HepG2 (cell line): ENCODE results near the gene AIP. TPM values are rescaled to one million over a fixed set of nuclear protein-coding genes. Genes with fewer than 3 reads are reported as not detected.

Experiments
- KLF16 ChIP-seq, 2 experiments: sonication (generic) in 1 of 2; formaldehyde crosslinking in 1 of 2; IDR thresholded peaks; 2 replicates each; pipeline versions ENCODE4 v1.6.1 to v1.8.0; 2016 to 2023; ENCODE audit warnings: missing genetic modification reagents in 2 of 2, missing compliant biosample characterization in 1 of 2
- LCORL ChIP-seq, 2 experiments: fragments of 450-650 bp in 1 of 2; sonication (generic) in 1 of 2; formaldehyde crosslinking in 1 of 2; IDR thresholded peaks; 2 replicates each; pipeline versions ENCODE4 v1.5.0 to v1.6.1; 2017 to 2020; ENCODE audit warnings: antibody characterized with exemption in 1 of 2, missing genetic modification reagents in 1 of 2
- NRL ChIP-seq: sonication (generic); formaldehyde crosslinking; IDR thresholded peaks from 2 replicates; pipeline ENCODE4 v1.5.0; 2020; ENCODE audit warnings: missing genetic modification reagents, mild to moderate bottlenecking, moderate library complexity, borderline replicate concordance
- RAD51 ChIP-seq: fragments of 450-650 bp; IDR thresholded peaks from 2 replicates; pipeline ENCODE4 v1.6.1; 2016; ENCODE audit warnings: borderline replicate concordance
- RXRA ChIP-seq: sonication (generic); formaldehyde crosslinking; IDR thresholded peaks from 2 replicates; pipeline ENCODE4 v1.5.1; 2020; ENCODE audit warnings: missing genetic modification reagents
- SP4 ChIP-seq: sonication (generic); formaldehyde crosslinking; IDR thresholded peaks from 2 replicates; pipeline ENCODE4 v1.8.1; 2023; ENCODE audit warnings: mild to moderate bottlenecking, missing genetic modification reagents
- TARDBP ChIP-seq: sonication (generic); formaldehyde crosslinking; IDR thresholded peaks from 2 replicates; pipeline ENCODE4 v1.8.0; 2022; ENCODE audit warnings: mild to moderate bottlenecking, missing genetic modification reagents
- TIGD3 ChIP-seq: sonication (generic); formaldehyde crosslinking; IDR thresholded peaks from 2 replicates; pipeline ENCODE4 v1.5.1; 2020; ENCODE audit warnings: mild to moderate bottlenecking, missing genetic modification reagents, borderline replicate concordance
- XBP1 ChIP-seq: sonication (generic); formaldehyde crosslinking; IDR thresholded peaks from 2 replicates; pipeline ENCODE4 v1.5.0; 2020; ENCODE audit warnings: missing genetic modification reagents
- ZNF598 ChIP-seq: sonication (generic); formaldehyde crosslinking; IDR thresholded peaks from 2 replicates; pipeline ENCODE4 v1.5.1; 2020; ENCODE audit warnings: mild to moderate bottlenecking, missing genetic modification reagents, borderline replicate concordance
- ZNF605 ChIP-seq: sonication (generic); formaldehyde crosslinking; IDR thresholded peaks from 2 replicates; pipeline ENCODE4 v1.8.0; 2022; ENCODE audit warnings: mild to moderate bottlenecking, missing genetic modification reagents
- ZNF790 ChIP-seq: sonication (generic); formaldehyde crosslinking; IDR thresholded peaks from 2 replicates; pipeline ENCODE4 v1.8.0; 2022; ENCODE audit warnings: missing genetic modification reagents, mild to moderate bottlenecking, borderline replicate concordance
- polyA plus RNA-seq, 8 experiments: library from polyadenylated mRNA; depleted of rRNA in 3 of 8; stranded (reverse) in 7 of 8; unstranded in 1 of 8; fragments of >200 nt; fragmentation: Illumina TruSeq in 4 of 8; extraction: Trizol in 4 of 8; gene quantifications; 2 replicates each; pipeline versions ENCODE4 v1.2.1 to v1.2.3, GENCODE V29; 2011 to 2016; ENCODE audit warnings: low read depth in 4 of 8, missing spikeins in 1 of 8, mixed read lengths in 1 of 8; ENCODE audit not compliant: insufficient read depth in 1 of 8
- total RNA-seq, 5 experiments: library from RNA; depleted of rRNA; stranded (reverse); fragments of >200 nt; fragmentation: Illumina TruSeq; extraction: Trizol; gene quantifications; 2 replicates each; pipeline ENCODE4 v1.2.3, GENCODE V29; 2016; ENCODE audit warnings: low read depth in 1 of 5
- TF ChIP-seq, protein P1 (sequence below): sonication (generic); formaldehyde crosslinking; IDR thresholded peaks from 2 replicates; pipeline ENCODE4 v1.5.1; 2020; ENCODE audit warnings: mild to moderate bottlenecking, missing genetic modification reagents, borderline replicate concordance
- TF ChIP-seq, protein P2 (sequence below): sonication (generic); formaldehyde crosslinking; IDR thresholded peaks from 2 replicates; pipeline ENCODE4 v1.8.0; 2022; ENCODE audit warnings: missing genetic modification reagents, mild to moderate bottlenecking, borderline replicate concordance
- TF ChIP-seq, protein P3 (sequence below): sonication (generic); formaldehyde crosslinking; conservative IDR thresholded peaks from 2 replicates; pipeline ENCODE4 v1.4.0; 2020; ENCODE audit warnings: mild to moderate bottlenecking, missing genetic modification reagents, moderate library complexity

Gene AIP
- total and polyA plus RNA-seq, 2 of the 13 experiments (the other 11 are each of a cell fraction or from before 2014, with no cell fraction given) = 51.8 to 110 TPM

- TF ChIP-seq, protein P1, sequence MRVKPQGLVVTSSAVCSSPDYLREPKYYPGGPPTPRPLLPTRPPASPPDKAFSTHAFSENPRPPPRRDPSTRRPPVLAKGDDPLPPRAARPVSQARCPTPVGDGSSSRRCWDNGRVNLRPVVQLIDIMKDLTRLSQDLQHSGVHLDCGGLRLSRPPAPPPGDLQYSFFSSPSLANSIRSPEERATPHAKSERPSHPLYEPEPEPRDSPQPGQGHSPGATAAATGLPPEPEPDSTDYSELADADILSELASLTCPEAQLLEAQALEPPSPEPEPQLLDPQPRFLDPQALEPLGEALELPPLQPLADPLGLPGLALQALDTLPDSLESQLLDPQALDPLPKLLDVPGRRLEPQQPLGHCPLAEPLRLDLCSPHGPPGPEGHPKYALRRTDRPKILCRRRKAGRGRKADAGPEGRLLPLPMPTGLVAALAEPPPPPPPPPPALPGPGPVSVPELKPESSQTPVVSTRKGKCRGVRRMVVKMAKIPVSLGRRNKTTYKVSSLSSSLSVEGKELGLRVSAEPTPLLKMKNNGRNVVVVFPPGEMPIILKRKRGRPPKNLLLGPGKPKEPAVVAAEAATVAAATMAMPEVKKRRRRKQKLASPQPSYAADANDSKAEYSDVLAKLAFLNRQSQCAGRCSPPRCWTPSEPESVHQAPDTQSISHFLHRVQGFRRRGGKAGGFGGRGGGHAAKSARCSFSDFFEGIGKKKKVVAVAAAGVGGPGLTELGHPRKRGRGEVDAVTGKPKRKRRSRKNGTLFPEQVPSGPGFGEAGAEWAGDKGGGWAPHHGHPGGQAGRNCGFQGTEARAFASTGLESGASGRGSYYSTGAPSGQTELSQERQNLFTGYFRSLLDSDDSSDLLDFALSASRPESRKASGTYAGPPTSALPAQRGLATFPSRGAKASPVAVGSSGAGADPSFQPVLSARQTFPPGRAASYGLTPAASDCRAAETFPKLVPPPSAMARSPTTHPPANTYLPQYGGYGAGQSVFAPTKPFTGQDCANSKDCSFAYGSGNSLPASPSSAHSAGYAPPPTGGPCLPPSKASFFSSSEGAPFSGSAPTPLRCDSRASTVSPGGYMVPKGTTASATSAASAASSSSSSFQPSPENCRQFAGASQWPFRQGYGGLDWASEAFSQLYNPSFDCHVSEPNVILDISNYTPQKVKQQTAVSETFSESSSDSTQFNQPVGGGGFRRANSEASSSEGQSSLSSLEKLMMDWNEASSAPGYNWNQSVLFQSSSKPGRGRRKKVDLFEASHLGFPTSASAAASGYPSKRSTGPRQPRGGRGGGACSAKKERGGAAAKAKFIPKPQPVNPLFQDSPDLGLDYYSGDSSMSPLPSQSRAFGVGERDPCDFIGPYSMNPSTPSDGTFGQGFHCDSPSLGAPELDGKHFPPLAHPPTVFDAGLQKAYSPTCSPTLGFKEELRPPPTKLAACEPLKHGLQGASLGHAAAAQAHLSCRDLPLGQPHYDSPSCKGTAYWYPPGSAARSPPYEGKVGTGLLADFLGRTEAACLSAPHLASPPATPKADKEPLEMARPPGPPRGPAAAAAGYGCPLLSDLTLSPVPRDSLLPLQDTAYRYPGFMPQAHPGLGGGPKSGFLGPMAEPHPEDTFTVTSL (CRISPR knock-in tag) = no peak
- TF ChIP-seq, protein P2, sequence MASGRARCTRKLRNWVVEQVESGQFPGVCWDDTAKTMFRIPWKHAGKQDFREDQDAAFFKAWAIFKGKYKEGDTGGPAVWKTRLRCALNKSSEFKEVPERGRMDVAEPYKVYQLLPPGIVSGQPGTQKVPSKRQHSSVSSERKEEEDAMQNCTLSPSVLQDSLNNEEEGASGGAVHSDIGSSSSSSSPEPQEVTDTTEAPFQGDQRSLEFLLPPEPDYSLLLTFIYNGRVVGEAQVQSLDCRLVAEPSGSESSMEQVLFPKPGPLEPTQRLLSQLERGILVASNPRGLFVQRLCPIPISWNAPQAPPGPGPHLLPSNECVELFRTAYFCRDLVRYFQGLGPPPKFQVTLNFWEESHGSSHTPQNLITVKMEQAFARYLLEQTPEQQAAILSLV (CRISPR knock-in tag) = no peak
- TF ChIP-seq TARDBP (CRISPR knock-in tag) = 0 out of 2 replicates have a peak, but pooled peaks have one; percentile 3
- TF ChIP-seq ZNF598 = peak; percentile 6; the same call in 1 of the 2 replicates
- TF ChIP-seq, protein P3, sequence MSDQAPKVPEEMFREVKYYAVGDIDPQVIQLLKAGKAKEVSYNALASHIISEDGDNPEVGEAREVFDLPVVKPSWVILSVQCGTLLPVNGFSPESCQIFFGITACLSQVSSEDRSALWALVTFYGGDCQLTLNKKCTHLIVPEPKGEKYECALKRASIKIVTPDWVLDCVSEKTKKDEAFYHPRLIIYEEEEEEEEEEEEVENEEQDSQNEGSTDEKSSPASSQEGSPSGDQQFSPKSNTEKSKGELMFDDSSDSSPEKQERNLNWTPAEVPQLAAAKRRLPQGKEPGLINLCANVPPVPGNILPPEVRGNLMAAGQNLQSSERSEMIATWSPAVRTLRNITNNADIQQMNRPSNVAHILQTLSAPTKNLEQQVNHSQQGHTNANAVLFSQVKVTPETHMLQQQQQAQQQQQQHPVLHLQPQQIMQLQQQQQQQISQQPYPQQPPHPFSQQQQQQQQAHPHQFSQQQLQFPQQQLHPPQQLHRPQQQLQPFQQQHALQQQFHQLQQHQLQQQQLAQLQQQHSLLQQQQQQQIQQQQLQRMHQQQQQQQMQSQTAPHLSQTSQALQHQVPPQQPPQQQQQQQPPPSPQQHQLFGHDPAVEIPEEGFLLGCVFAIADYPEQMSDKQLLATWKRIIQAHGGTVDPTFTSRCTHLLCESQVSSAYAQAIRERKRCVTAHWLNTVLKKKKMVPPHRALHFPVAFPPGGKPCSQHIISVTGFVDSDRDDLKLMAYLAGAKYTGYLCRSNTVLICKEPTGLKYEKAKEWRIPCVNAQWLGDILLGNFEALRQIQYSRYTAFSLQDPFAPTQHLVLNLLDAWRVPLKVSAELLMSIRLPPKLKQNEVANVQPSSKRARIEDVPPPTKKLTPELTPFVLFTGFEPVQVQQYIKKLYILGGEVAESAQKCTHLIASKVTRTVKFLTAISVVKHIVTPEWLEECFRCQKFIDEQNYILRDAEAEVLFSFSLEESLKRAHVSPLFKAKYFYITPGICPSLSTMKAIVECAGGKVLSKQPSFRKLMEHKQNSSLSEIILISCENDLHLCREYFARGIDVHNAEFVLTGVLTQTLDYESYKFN (CRISPR knock-in tag) = no peak
- no peak for TF ChIP-seq RAD51
- TF ChIP-seq SP4 (CRISPR knock-in tag) = peak; percentile 12; the same call in 1 of the 2 replicates
- TF ChIP-seq KLF16 (CRISPR knock-in tag; IDR thresholded peaks at IDR 0.05) = 0 out of 4 replicates have a peak, but pooled peaks of 1 of the 2 experiments have one; percentile 0
- peak; percentile 39; the same call in 1 of the 2 replicates for TF ChIP-seq ZNF790
- TF ChIP-seq LCORL (IDR thresholded peaks at IDR 0.05) = no peak
- 0 out of 2 replicates have a peak, but pooled peaks have one; percentile 7 for TF ChIP-seq LCORL (CRISPR knock-in tag; IDR thresholded peaks at IDR 0.05)
- 0 out of 2 replicates have a peak, but pooled peaks have one; percentile 2 for TF ChIP-seq ZNF605 (CRISPR knock-in tag)
- 0 out of 2 replicates have a peak, but pooled peaks have one; percentile 7 for TF ChIP-seq RXRA
- TF ChIP-seq NRL (CRISPR knock-in tag) = no peak
- no peak for TF ChIP-seq XBP1 (CRISPR knock-in tag)
- no peak for TF ChIP-seq TIGD3 (CRISPR knock-in tag)
These were observed 17.7 kb upstream of the AIP start (continued) for GRCh38 chr11:67465189-67465510.
